ENCODE results near the gene NCBP3.

The NCBP3 gene

DNA sequence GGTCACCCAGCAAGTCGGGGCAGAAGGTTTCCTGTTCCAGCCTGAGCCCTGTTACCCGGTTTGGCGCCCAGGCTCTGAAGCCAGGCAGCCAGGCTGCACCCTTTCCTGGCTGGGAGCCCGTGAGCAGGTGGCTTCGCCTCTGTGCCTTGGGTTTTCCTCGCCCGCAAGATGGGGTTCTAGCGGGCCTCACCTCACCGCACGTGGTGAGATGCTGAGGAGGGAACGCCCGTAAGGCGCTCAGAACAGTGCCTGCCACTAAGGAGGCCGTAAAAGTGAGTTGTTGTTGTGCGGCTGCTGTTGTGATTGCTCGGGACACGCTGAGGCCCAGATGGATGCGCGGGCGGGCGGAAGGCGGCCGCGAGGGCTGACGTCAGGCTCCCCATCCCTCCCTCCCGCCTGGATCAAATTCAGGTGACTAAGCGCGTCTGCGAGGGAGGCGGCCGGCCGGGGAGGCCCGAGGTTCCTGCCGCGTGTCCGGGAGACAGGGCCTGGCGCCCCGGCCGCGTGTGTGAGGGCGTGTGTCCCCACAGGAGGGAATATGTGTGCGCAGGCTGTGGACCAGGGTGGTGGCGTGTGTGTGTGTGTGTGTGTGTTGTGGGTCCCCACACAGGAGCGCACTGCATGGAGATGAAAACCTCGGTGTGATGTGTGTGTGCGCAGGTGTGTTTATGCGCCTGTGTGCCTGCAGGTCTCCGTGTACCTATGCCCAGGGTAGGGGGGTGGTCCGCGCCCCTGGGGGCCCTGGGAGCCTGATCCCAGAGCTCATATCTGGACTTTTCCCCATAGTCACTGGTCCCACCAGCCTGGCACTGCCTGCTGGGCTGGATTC, 42.5 kb upstream of the NCBP3 start:
- no peak for TF ChIP-seq POLR2A (IDR thresholded peaks at IDR 0.05; ENCODE audit: low read depth, low read length)
- DNase-seq (ENCODE audit: insufficient read length, low spot score) = peak; percentile 91
- FAIRE-seq = no peak

DNA sequence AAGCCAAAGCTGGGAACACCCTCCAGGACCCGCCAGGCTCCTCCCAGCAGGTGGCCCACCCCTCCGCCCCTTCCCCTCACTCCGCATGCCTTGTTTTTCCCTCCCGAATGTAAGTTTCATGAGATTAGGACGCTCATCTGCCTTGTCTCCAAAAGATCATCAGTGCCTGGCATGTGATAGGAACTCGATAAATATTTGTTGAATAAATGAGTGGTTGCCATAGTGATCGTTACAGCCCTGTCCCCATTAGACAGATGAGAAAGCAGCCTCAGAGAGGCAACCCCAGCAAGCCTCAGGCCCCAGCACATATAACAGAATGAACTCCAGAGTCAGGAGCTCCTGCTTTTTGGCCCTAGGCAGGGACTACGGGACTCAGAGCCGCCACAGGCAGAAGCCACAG, 41.8 kb upstream of the NCBP3 start:
- no peak for FAIRE-seq
- TF ChIP-seq POLR2A (IDR thresholded peaks at IDR 0.05; ENCODE audit: low read depth, low read length) = no peak

DNA sequence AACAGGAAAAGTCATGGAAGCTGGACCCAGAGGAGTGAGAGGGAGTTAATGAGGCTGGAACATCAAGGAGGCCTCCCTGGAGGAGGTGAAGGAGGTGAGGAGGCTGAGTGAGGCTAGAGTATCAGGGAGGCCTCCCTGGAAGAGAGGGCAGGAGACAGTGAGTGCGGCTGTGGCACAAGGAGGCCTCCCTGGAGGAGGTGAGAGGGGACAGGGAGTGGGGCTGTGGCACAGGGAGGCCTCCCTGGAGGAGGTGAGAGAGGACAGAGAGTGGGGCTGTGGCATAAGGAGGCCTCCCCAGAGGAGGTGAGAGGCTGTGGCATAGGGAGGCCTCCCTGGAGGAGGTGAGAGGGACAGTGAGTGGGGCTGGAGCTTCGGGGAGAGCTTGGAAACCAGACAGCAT, 41.3 kb upstream of the NCBP3 start:
- no peak for DNase-seq (ENCODE audit: insufficient read length, low spot score)
- no peak for FAIRE-seq
- no peak for TF ChIP-seq POLR2A (IDR thresholded peaks at IDR 0.05; ENCODE audit: low read depth, low read length)

More for the DNA sequence above, 41.8 kb upstream of the NCBP3 start:
- DNase-seq (ENCODE audit: insufficient read length, low spot score) = no peak

DNA sequence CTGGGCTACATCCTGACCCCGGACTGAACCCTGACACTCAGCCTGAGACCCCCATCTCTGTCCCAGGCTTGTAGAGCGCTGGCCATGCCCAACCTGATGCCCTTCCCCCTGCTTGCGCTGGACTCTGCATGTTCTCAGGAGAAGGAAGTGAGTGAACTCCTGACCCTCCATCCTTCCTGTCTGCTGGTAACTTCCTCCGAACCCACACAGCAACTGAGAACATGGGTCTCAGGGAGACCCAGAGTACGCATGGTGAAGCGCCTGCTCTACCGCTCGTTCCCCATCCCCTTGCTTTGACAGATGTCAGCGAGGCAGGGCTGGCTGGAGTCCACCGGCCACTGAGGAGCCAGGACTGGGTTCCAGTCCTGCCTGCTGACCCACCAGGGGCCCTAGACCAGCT, 40.7 kb upstream of the NCBP3 start:
- TF ChIP-seq POLR2A (IDR thresholded peaks at IDR 0.05; ENCODE audit: low read depth, low read length) = no peak
- no peak for FAIRE-seq

DNA sequence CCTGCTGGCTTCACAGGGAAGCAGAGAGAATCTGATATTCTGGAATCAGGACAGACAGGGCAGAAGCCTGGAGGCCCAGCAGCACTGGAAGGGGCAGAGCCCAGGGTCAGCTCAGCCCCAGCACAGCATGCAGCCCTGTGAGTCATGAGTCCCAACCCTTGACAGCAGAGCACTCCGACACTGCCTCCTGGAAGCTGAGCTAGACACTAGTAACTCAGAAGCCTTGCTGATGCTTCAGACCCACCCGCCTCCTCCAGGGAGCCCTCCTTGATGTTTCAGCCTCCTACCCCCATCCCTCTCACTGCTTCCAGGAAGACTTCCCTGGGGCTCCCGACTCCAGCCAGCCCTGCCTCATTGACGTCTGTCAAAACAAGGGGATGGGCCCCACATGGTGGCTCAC, 39.9 kb upstream of the NCBP3 start:
- FAIRE-seq (peak; percentile 89), DNase-seq (ENCODE audit: insufficient read length, low spot score) (peak; percentile 89)
- no peak for TF ChIP-seq POLR2A (IDR thresholded peaks at IDR 0.05; ENCODE audit: low read depth, low read length)

More for the DNA sequence above, 40.7 kb upstream of the NCBP3 start:
- no peak for DNase-seq (ENCODE audit: insufficient read length, low spot score)

DNA sequence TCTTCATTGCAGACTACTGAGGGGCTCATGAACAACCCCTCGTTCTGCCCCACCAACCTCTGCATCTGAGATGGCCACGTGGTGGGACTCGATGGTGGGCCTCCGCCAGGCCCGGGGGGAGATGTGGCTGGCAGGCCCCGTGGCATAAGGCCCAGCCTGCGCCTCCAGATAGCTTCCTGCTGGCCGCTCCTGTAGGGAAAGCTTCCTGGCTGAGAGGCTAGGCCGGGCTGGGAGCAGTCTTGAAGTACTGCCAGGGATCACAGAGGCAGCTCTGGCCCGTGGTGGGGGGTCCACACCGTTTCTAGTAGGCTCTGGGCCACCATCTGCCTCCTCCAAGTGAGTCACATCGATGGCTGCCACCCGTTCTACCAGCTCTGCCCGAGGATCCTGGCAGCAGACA, 39.2 kb upstream of the NCBP3 start:
- TF ChIP-seq POLR2A (IDR thresholded peaks at IDR 0.05; ENCODE audit: low read depth, low read length) = no peak
- DNase-seq (ENCODE audit: insufficient read length, low spot score) (no peak), FAIRE-seq (no peak)

DNA sequence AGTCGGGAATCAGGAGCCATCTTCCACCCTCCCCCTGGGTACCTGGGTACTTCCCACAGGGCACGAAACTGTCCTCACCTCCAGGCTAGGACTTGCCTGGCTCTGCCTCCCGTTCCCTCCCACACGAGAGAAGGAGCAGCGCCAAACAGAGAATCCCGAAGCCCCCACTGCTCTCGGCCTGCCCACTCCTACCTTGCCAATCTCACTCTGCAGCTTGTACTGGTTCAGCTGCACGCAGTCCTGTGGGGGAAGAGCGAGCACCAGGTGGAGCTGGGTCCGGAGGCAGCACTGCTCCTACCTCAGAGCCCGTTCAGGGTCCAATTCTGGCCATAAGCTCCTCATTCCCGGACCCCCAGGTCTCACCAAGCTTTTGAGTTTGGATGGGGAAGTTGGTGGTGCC, 38.1 kb upstream of the NCBP3 start:
- FAIRE-seq = no peak
- DNase-seq (ENCODE audit: insufficient read length, low spot score) = no peak
- TF ChIP-seq POLR2A (IDR thresholded peaks at IDR 0.05; ENCODE audit: low read depth, low read length) = no peak

DNA sequence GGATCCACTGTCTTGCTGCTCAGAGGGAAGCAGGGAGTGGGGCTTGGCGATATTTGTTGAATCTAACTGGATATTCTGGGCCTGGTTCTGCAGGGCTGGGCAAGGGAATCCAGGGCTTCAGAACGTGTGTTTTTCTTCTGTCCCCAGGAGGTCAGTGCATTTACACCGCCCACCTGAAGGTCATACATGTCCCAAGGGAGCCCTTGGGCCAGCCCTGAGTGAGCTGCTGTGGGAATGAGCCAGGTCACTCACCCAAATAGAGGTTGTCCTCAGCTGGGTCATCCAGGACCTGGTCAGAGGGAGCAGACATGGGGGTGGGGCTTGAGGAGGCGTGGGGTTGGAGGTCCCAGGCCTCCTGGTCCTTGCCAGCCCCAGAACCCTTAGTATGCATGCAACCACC, 36.2 kb upstream of the NCBP3 start:
- no peak for FAIRE-seq
- DNase-seq (ENCODE audit: insufficient read length, low spot score) = no peak
- no peak for TF ChIP-seq POLR2A (IDR thresholded peaks at IDR 0.05; ENCODE audit: low read depth, low read length)

DNA sequence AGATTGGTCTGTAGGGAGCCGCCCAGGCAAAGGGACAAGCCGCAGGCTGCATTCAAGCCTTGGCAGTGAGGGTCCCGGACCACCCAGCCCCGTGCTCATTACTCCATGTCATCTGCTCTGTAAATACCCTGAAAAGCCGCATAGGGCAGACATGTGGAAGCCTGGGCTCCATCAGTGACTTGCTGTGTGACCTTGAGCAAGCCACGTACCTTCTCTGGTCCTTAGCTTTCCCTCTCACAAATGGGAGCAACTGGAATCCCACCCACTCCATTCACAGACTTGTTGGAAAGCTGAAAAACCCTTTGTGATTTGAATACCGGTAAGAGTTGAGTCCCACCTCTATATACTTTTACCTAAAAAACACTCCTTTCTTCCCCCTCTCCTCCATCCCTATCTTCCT, 34.9 kb upstream of the NCBP3 start:
- TF ChIP-seq POLR2A (IDR thresholded peaks at IDR 0.05; ENCODE audit: low read depth, low read length) = no peak
- FAIRE-seq = no peak
- no peak for DNase-seq (ENCODE audit: insufficient read length, low spot score)

DNA sequence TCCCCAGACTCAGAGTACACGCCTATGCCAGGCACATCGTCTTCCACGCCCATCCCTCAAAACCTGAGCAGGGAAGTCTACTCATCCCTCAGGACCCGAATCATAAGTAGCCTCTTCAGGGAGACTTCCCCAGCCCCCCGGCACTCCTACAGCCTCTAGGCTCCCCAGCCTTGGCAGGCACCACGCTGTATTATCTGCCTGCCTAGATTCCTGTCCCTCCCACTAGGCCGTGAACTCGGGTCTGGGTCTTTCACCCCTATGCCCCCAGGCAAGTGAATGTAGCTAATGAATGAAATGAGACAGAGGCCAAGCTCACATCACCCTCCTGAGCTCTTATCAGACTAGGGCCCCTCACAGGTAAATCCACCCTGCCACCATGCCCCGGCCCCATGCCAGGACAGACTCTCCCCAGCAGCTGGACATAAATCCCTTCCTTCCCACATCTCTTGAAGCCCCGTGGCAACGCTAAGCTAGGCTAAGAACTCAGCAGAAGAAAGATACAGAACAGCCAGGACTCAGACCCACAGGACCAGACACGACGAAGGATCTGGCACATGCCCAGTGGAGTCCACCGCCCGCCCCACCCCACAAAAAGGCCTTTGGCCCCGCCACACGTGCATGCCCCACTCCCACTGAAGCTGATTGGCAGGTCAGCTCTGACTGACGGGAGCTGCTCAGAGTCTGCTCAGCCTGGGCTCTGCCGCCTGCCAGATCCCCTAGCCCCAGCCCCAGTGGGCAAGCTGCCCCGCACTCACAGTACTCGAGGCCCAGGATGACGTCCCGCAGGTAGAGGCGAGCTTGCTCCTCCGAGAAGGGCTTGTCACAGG, 33.8 kb upstream of the NCBP3 start:
- DNase-seq (ENCODE audit: insufficient read length, low spot score) (no peak), FAIRE-seq (no peak)
- no peak for TF ChIP-seq POLR2A (IDR thresholded peaks at IDR 0.05; ENCODE audit: low read depth, low read length)

DNA sequence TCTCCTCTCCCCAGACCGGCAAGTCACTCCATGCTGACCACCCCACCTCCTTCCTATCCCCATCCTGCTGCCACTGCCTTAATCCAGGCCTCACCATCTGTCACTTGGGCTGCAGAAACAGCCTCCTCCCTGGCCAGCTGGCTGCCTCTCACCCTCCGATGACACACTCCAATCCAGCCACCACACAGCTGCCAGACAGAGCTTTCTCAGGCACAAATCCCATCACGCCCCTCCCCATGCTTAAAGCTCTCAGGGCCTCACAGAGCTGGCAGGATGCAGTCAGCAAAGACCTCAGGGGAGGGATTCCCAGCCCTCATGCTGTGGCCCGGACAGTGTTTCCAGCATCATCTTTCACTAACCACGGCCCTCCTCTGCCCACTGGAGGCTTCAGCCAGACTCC, 33.1 kb upstream of the NCBP3 start:
- no peak for DNase-seq (ENCODE audit: insufficient read length, low spot score)
- TF ChIP-seq POLR2A (IDR thresholded peaks at IDR 0.05; ENCODE audit: low read depth, low read length) = no peak
- no peak for FAIRE-seq

DNA sequence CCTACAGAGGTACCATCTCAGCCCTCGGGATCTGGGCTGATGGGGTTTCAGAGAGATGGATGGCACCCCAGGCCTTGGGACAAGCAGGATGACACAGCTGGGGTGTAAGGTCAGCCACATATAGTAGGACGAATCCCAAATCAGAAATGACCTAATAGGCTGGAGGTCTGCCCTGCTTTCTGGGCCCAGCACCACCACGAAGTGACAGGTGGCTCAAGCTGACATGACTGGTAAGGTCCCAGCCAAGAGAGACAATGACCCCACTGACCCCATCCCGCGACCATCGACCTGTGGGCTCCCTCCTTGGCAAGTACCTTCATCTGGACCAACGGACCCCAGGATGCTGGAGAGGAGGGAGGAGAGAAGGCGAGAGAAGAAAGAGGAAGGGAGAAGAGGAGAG, 31.2 kb upstream of the NCBP3 start:
- FAIRE-seq = no peak
- DNase-seq (ENCODE audit: insufficient read length, low spot score) = no peak
- no peak for TF ChIP-seq POLR2A (IDR thresholded peaks at IDR 0.05; ENCODE audit: low read depth, low read length)

DNA sequence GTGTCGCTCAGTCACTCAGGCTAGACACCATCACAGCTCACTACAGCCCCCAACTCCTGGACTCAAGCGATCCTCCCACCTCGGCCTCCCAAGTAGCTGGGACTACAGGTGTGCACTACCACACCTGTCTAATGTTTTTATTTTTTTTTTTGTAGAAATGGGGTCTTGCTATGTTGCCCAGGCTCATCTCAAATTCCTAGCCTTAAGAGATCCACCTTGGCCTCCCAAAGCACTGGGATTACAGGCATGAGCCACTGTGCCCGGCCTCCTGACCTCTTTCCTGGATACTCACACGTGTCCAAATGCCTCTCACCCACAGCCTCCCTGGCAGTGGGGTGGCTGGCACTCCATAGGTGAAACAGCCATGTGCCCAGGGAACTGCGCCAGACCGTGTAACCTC, 29.3 kb upstream of the NCBP3 start:
- DNase-seq (ENCODE audit: insufficient read length, low spot score) = no peak
- no peak for TF ChIP-seq POLR2A (IDR thresholded peaks at IDR 0.05; ENCODE audit: low read depth, low read length)
- FAIRE-seq = no peak

DNA sequence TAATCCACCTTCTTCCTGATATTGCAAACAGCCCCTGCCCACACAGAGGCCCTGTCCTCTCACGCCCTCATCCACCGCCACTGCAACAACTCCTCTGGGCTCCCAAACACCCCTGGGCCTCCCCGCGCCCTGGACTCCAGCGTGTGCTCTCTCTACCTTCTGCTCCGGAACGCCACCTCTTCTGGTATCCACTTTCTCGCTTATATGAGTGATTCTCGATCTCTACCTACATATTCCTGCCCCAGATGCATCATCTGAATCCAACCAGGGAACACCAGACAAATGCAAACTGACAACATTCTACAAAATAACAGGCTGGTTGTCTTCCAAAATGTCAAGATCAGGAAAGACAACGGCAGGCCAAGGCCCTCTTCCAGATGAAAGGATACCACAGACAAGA, 27.8 kb upstream of the NCBP3 start:
- FAIRE-seq = no peak
- DNase-seq (ENCODE audit: insufficient read length, low spot score) = no peak
- TF ChIP-seq POLR2A (IDR thresholded peaks at IDR 0.05; ENCODE audit: low read depth, low read length) = no peak

DNA sequence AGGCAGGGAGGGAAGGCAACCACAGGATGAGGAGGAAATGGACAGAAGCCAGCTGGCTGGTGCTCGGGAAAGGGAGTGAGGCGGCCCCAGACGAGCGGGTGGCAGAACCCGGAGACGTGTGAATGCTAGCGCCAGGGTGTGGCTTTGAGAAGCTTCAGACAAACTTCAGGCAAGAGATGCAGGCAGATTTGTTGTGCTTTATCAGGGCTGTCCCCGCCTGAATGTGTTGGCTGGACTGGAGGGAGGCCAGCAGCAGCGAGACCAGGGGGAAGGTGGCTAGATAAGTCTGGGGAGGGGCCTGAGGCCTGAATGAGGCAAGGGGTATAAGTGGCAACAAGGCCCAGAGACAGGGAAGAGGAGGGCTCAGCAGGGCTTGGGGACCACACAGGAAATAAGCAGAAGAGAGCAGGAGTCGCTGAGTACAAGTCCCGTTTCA, 24.8 kb upstream of the NCBP3 start:
- no peak for DNase-seq (ENCODE audit: insufficient read length, low spot score)
- TF ChIP-seq POLR2A (IDR thresholded peaks at IDR 0.05; ENCODE audit: low read depth, low read length) = no peak
- FAIRE-seq = no peak
